H4 (cell line): ENCODE data around the gene STRIP2. TPM values are rescaled to one million over a fixed set of nuclear protein-coding genes. Genes with fewer than 3 reads are reported as not detected.

Source experiments
- DNase-seq: peaks from one replicate; pipeline ENCODE4 v3.0.0-alpha.2; 2015; ENCODE audit warnings: low spot score
- total RNA-seq: library from RNA; depleted of rRNA; stranded (reverse); fragments of >200 nt; shearing (Covaris generic); gene quantifications from 2 replicates; pipeline ENCODE4 v1.2.3, GENCODE V29; 2014

The STRIP2 gene
- total RNA-seq, 1 experiment from 2014 or later, result 3.7 TPM

DNA sequence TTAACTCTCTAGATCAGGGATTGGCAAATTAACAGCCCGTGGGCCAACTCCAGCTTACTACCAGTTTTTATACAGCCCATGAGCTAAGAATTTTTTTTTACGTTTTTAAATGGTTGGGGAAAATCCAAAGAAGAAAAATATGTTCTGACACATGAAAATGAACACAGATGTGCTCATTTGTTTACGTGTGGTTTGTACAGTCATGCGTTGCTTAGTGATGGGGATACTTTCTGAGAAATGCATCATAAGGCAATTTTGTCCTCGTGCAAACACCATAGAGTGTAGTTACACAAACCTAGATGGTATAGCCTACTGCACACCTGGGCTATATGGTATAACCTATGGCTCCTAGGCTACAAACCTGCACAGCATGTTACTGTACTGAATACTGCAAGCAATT lies 59.8 kb downstream of the STRIP2 start:
- DNase-seq, result peak; percentile 75

DNA sequence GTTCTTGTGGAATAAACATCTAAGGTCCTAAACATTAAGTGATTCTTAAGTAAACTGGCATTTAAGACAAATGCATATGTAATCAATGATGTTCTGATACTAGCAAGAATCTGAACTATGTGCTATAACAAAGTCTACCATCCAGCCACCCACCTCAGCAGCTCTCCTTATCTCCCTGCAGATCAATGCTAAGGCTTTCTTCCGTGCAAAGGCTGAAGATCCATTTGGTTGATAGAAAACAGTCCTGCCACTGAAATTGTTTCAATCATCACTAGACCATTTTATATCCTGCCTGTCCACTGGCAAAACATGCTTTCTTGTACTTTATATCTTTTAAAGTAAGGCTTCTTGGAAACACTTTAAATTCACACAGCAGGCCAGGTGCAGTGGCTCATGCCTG lies 61.8 kb downstream of the STRIP2 start:
- DNase-seq, result no peak

DNA sequence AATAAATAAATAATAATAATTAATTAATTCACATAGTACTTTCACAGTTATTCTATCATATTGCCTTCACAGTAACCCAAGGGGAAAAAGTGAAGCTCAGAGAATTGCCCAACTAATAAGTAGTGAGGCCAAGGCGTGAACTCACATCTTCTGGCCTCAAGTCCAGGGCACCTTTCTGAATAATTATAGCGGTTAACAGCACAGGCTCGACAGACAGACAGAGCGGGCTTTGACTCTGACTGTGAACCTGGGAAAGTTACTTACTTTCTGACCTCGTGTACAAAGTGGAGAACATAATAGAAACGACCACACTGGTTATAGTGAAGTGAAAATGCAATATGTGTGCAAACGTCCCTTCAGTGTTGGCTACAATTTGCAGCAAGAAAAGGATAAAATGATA lies 62.4 kb downstream of the STRIP2 start:
- DNase-seq, result no peak

DNA sequence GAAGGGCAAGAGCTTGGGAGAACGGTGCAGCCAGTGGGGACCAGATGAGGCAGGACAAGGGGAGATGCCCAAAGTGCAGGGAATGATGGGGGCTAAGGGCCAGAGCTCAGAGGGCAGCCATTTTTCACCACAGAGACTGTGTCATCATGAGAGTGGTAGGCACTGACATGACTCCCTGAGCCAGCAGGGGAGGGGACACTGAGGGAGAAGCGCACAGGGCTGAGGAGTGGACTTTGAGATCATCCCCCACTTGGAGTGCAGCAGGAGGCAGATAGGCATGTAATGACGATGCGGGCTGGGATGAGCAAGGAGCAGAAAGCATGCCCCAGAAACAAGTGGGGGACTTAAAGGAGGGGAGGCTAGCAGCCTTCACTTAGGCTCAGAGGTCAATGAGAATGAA lies 62.9 kb downstream of the STRIP2 start:
- no peak for DNase-seq

DNA sequence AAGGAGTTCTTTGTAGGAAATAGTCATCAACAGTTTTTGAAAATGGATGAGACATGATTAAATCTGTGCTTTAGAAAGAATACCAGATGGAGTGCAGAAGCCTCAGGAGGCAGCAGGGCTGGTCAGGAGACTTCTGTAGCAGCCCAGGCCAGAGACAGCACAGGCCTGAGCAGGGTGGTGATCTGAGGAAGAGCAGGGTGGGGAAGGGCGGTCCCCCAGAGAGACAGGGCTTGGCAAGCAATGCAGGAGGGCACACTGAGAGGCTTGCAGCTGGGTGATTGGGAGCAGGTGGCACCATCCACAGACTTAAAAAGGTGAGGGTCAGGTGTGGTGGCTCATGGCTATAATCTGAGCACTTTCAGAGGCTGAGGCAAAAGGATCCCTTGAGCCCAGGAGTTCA lies 63.8 kb downstream of the STRIP2 start:
- no peak for DNase-seq

DNA sequence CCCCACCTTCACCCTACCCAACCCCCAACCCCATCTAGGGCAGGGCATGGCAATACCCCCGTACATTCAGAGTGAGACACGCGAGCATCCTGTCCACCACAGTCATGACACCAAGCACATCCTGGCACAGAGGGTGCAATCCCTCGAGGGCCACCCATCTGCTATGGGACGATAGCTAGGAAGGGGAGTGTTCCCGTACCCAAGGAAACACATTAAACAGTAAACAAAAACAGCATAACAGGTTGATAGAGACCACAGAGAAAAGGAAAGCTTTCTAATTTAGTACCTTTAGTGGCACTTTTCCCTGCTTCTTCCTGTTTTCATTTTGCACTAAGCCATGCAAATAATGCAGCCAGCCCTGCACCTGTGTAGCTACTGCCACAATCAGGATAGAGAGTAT lies 65.8 kb downstream of the STRIP2 start:
- DNase-seq, result no peak

DNA sequence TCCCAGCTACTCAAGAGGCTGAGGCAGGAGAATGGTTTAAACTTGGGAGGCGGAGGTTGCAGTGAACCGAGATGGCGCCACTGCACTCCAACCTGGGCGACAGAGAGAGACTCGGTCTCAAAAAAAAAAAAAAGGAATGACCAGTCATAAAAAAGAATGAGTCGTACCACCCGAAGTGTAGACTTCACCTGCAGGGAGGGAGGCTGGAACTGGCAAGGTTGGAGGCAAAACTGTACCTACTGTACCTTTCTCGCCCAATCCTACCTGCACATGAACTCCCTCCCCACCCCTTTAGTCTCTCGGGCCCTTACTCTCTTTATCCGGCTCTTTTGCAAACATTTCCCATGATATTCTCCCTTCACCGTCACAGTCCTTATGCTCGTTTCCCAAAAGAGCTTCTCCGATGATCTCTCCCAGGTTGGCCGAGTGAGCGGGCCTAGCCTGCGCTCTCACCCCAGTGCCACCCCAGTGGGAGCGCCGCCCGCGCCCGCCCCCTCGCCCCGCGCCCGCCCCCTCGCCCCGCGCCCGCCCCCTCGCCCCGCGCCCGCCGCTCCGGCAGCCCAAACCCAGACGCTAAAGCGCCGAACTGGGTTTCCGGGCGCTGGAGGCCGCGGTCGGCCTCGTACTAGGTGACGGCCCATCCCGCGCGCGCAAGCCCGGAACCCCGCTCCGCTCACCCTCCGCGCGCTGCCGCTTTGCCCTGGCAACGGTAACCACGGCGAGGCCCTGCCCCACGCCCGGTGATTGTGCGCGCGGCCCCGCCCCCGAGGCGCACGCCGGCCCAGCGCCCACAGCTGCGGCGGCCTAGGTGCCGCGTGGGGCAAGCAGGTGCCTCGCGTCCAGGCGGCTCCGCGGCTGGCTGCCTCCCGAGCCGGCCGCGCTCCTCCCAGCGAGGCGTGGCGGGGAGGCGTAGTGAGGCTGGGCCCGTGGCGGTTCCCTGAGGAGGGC lies 67.8 kb downstream of the STRIP2 start, which contains the start of gene SMKR1:
Gene SMKR1 (plus strand): TSS at position 772 of the 948 bp plus-strand sequence. CDS start 294 bp downstream, outside the sequence.
- DNase-seq, result peak; percentile 58

DNA sequence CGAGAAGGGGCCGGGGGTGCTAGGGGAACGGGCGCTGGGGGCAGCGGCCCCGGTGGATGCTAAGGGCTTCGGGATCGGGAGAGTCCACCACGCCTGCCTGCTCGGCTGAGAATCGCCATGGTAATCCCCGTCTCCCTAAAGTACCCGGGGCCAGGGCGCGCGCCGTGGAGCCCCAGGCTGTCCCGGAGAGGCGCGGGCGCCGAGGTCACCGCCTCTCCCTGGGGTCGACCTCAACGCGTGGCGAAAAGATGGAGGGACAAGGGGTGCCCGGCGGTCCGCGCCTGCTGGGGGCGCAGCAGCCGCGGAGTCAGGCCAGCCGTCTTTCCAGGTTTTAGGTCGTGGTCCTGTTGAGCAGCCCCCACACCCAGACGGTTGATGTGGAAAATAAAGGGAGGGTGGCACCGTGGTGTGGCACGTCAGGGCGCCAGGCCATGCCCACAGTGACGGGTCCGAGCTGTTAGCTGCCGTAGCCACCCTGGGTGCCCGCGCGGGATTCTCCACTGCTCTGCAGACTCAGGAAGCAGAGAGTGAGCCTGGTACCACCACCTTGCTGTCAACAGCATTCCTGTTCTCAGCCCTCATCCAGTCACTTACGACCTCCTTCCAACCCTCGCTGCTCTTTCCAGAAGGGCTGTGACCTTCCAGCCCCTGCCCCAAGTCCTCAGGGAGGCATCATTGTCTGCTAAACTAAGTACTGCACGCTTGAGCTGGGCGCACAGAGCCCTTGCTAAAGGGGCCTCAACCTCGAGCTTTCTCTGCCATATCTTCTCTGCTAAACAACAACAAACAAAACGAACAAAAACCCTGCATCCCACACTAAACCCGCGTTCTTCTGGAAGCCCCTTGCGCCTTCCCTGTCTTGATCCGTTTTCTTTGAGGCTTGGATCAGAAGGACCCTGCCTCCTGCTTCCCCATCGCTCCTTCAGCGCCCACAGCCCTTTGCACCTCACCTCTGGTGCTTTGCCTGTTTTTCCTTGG lies 68.8 kb downstream of the STRIP2 start:
- no peak for DNase-seq

DNA sequence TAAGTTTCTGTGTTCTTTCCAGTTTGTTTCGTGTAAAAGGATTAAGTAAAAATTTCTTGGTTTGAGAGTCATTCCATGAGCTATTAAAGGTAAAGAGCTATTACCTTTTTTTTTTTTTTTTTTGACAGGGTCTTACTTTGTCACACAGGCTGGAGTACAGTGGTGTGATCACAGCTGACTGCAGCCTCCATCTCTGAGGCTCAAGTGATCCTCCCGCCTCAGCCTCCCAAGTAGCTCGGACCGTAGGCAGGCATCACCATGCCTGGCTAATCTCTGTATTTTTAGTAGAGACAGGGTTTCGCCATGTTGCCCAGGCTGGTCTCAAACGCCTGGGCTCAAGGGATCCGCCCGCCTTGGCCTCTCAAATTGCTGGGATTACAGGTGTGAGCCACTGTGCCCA lies 69.5 kb downstream of the STRIP2 start:
- DNase-seq, result no peak

DNA sequence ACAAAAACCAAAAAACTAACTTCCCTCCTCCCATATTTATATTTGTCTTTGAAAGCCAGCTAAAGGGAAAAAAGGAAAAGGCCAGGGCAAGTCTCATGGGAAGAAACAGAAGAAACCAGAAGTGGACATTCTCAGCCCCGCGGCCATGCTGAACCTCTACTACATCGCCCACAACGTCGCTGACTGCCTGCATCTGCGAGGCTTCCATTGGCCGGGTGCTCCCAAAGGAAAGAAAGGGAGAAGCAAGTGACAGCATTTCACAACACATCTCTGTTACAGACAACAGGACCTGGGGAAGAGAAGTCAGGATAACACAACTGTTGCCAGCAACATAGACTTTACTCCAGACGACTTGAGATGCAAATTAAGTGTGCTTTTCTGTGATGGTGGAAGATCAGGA lies 78.0 kb downstream of the STRIP2 start:
- no peak for DNase-seq

DNA sequence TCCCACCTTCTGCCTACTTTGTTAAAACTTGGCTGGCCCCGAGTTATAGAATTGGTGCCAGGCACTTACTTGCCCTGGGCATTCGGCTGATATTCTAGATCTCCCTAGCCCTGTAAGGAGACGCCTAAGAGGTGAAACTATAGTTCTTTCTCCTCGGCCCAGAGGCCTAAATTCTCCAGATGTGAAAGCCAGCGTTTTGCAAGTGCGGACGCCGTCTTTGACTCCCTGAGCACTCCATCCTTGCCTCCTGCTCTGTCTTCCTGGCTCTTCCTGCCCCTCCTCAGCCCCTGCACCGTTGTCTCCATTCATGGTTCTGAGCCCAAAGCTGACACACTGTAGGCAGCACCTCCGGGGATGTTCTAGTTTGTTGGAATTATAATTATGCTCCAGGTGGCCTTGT lies 79.3 kb downstream of the STRIP2 start:
- no peak for DNase-seq

DNA sequence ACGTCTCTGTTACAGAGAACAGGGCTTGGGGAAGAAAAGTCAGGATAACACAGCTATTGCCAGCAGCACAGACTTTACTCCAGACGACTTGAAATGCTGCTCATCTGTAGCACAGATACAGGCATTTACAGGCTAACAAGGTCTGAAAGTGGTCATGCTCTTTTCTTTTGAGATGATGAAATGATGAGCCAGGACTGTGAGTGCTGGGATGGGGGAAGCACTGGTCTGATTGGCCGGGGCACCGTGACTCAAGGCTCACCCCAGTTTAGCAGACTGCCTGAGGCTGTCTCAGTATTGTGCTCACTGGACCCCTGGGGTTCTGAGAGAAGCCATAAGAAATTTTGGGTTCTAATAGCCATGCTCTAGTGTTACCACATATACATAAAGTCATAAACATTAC lies 80.5 kb downstream of the STRIP2 start:
- DNase-seq, result no peak

DNA sequence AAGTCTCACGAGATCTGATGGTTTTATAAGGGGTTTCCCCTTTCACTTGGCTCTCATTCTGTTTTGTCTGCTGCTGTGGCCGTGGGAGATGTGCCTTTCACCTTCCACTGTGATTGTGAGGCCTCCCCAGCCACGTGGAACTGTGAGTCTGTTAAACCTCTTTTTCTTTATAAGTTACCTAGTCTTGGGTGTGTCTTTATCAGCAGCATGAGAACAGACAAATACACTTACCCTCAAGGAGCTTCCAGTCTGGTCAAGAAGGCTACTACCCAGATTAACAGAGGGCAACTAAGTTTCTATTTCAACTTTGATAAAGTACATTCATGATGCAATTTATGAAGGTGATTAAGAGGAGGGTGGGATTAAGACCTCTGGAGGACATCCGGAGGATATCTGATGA lies 81.1 kb downstream of the STRIP2 start:
- DNase-seq, result no peak

DNA sequence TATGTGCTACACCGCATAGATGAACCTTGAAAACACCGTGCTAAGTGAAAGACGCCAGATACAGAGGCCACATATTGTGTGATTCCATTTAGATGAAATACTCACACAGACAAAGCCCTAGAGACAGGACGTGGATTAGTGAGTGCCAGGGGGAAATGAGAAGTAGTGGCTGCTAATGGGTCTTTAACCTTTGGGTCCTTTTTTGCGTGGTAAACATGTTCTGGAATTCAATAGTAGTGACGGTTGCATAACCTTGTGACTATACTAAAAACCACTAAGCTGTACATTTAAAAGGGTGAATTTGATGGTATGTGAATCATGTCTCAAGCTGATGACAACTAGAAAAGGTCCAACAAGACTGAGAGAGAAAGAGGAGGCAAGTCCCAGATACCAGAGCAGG lies 83.7 kb downstream of the STRIP2 start:
- DNase-seq, result no peak

DNA sequence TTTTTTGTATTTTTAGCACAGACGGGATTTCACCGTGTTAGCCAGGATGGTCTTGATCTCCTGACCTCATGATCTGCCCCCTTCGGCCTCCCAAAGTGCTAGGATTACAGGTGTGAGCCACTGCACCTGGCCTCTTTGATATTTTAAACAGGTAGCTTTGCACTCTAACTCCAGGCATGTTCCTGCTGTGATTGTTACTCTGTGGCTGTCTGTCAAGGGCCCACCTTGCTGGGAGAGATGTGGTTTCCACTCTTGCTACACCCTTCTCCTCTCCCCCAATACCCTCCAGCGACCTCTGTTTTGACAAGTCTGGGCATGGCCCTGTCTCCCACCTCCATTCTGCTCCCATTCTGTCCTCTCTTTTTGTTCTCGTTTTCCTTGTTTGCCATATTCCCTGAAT lies 85.2 kb downstream of the STRIP2 start:
- no peak for DNase-seq

DNA sequence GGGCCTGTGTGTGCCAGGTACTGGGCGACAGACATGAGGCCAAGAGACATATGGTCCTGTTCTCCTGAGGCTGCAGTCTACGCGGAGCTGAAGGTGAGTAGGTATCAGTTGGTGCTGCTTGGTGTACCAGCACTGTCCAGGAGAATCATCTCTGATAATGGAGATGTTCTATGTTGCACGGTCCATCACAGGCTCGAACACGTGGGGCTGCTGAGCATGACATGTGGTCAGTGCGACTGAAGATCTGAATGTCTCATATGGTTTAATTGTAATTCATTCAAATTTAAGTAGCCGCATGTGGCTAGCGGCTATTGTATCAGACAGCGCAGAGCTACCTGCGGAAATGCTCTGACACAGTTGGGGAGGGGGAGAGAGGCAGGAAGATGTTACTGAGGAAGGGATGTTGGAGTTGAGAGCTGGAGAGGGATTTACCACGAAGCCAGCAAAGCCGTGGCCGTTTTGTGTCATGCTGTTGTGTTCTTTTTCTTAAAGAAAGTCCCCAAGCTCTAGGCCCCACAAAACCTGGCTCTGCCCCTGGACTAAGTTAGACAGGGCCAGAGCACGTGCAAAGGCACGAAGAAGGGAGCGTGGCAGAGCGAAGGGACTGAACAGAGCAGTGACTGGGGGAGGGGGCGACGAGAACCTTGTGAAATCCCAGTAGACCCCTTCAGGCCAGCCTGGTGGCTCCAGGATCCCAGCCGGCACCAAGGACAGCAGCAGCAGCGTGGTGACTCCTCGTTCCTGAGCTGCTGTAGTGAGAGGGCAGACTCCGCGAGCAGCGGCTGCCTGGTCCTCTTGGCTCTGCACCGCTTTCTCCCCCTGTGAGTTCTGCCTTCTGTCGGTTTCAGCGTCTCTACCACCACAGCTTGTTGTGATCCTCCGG lies 88.1 kb downstream of the STRIP2 start:
- no peak for DNase-seq

DNA sequence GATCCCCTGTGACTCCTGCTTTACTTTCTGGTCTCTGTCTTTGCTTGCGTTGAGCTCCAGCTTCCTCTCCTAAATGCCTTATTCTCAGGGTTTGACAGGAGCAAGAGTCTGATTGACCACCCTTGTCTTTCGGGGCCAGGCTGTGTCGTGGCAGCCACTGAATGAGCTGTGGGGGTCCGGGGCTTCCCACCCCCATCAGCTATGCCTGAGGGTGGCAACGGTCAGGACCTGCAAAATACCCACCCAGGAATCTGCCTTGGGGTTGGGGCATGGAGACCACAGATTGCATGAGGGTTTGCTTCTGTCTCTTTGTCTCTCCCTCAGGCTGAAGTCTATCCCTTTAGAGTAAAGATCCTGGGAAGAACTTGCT lies 88.7 kb downstream of the STRIP2 start:
- DNase-seq, result no peak

DNA sequence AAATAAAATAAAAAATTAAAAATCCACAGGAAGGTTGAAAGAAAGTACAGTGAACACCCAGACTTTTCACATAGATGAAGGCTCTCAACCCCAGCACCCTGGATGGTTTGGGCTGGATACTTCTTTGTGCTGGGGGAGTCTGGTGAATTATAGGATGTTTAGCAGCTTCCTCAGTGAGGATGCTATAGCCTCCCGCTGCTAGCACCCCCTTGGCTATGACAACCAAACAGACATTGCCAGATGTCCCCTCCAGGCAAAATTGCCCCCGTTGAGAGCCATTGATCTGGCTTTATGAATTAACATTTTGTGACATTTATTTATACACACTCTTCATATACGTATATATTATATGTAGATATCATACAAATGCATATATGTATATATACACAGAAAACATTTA lies 89.7 kb downstream of the STRIP2 start:
- no peak for DNase-seq

DNA sequence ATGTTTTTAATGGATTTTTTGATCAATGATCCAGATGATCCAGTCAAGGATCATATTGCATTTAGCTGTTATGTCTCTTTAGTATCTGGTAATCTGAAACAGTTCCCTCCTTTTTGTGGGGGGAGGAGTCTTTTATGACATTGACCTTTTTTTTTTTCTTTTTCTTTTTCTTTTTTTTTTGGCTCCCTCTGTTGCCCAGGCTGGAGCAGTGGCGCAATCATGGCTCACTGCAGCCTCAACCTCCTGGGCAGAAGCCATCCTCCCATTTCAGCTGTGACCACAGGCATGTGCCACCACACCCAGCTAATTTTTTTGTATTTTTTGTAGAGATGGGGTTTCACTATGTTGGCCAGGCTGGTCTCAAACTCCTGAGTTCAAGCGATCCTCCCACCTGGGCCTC lies 90.2 kb downstream of the STRIP2 start:
- peak; percentile 83 for DNase-seq

DNA sequence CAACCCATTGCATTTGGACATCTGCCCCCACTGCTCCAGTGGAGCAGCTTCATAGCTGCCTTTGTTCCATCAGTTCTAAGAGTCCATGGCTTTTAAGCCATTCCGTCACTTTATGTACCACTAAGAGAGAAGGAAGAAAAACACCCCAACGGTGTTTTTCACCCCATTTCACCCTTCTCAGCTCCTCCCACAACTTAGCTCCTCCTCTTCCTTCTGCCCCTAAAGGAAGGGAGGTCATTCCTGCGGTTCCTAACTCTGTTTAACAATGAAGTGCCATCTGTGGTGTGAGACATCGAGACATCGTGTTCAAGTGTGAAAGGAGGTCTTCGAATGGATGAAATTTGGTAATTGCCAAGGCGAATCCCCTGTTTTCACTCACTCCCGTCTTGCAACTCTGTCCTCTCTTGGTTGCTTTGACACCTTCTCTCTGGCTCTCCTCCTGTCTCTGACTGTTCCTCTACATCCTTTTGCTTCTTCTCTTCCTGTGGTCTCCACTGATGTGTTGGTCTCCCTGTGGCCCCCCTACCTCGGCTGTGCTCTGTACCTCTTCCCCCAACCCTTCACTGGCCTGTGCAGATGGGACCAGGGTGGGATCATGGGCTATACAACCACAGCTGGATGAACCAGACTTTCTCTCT lies 91.1 kb downstream of the STRIP2 start:
- DNase-seq, result no peak

DNA sequence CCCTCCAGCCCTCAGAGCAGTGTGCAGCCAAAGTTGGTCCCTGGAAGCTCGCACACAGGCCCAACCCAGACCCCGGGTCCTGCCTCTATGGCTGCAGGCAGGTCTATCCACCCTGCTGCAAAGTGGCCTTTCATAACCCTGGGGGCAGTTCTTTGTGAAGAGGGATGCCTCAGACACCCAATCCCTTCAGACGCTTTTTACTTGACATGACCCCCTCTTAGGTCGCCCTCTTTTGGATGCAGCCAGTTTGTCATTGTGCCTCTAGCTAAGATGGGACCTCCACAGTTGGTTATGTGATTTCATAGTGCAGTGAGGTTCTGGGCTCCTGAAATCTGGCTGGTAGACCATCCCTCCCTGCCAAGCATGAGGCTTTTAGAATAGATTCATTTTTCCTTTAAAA lies 95.4 kb downstream of the STRIP2 start:
- DNase-seq, result no peak
